T-helper 22 cell (primary cell): Measurements from ENCODE around the gene ZCRB1.

Experiments
- DNase-seq: peaks from one replicate; pipeline ENCODE4 v3.0.0-alpha.2; 2020; ENCODE audit warnings: low read depth

Gene ZCRB1

GRCh38 chr12:42278128-42278510 lies 47.8 kb downstream of the ZCRB1 start:
- DNase-seq: no peak

DNA sequence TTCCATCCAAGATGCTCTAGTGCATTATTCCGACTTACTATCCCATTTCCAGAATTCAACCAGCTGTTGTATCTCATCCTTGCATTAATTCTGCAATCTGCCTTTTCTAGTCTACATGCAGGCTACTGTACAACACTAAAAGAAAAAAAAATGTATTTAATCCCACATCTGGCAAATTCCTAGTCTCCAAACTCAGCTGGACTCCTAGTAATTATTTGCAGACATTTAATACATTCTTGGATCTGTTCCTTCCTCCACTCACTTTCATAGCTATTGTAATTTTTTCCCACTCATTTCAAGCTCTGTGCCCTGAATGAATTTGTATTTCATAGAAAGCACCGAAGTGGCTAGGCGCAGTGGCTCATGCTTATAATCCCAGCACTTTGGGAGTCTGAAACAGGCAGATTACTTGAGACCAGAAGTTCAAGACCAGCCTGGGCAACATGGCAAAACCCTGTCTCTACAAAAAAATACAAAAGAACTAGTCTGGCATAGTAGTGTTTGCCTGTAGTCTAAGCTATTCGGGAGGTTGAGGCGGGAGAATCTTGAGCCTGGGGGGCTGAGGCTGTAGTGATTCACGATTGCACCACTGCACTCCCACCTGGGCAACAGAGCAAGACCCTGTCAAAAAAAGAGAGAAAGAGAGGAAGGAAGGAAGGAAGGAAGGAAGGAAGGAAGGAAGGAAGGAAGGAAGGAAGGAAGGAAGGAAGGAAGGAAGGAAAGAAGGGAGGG lies 48.3 kb downstream of the ZCRB1 start:
- DNase-seq: no peak

- DNase-seq: no peak
Measured at GRCh38 chr12:42275499-42275898, 50.4 kb downstream of the ZCRB1 start.

DNA sequence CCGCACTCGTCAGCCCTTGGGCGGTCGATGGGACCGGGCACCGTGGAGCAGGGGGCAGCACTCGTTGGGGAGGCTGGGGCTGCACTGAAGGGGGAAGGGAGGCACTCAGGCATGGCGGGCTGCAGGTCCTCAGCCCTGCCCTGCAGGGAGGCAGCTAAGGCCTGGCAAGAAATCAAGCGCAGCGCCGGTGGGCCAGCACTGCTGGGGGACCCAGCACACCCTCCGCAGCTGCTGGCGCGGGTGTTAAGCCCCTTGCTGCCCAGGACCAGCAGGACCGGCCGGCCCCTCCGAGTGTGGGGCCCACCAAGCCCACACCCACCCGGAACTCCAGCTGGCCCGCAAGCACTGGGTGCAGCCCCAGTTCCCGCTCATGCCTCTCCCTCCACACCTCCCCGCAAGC lies 52.2 kb downstream of the ZCRB1 start:
- DNase-seq: no peak

DNA sequence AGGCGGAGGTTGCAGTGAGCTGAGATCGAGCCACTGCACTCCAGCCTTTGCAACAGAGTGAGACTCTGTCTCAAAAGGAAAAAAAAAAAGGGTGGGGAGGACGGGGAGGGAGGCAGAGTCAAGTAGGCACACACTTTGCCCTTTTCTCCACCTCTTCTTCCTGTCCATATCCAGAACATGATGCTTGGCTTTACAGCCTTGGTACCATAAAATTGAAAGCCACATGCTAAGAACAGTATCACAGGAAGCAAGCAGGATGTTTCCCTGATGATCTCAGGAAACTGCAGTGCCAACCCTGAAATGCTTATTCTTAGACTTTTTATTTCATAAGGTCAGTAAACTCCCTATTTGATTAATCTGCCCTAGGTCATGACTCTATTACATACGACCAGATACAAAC lies 55.3 kb downstream of the ZCRB1 start:
- no peak for DNase-seq

- no peak for DNase-seq
Measured at GRCh38 chr12:42267413-42268190, 58.3 kb downstream of the ZCRB1 start.

DNA sequence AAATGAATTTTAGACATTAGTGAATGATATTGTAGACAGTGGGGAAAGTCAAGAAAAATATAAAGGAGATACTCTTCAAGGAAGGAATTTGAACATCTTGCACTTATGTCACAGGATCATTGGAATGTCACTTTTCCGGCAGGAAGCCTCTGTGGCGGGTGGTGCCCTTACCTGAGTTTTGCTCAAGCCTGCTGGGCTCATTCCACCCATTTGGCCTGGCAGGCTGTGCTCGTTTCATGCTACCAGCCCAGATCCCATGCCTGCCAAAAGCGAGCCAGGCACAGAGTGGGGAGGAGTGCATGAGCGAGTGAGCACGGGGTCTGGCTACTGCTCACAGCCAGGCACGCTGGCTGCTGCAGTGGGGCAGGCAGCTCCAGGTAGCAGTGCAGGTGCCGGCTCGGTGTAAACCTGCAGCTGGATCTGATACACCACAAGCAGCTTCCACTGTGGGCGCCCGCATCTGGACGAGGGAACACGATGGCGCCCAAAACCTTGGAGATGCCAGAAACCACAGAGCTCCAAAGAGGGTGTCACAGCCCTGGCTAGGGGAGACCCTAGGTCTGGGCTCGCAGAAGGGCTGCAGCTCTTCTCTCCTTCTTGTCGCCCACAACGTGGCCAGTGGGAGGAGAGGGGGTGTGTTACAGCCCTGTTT lies 59.2 kb downstream of the ZCRB1 start:
- DNase-seq: no peak

DNA sequence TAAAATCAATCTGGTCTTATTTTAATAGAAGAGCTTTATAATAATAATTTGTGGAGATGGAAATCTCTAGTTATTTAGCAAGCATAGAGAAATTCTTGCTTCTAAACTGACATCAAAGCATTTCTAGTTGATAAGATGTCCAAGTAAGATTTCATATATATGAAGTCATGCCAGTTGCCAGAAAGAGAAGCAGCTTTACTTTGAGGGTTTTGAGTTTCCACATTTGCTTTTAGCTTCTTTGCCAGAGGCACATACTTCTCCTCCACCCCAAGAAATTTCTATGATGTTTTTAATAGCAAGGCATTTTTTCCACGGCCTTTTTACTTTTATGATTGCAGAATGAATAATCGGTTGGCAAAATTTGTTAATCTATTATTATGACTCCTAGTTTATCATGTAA lies 63.6 kb downstream of the ZCRB1 start:
- DNase-seq: no peak
